ENCODE results near the gene DCAF16.

DCAF16 gene

GRCh38 chr4:17809667-17810066, 890 bp downstream of the DCAF16 start:
- no peak for TF ChIP-seq EZH2phosphoT487 (IDR thresholded peaks at IDR 0.05; ENCODE audit: borderline replicate concordance)
- no peak for TF ChIP-seq CTCF (conservative IDR thresholded peaks at IDR 0.05; ENCODE audit: low read length)
- H3K9me2 ChIP-seq (replicated peaks; ENCODE audit: low read depth, low read length): no peaks in the 10 kb centered on the region
- H3K36me3 ChIP-seq (ENCODE audit: insufficient read depth, low read length): peaks cover 13% of the 10 kb centered on the region; the same call in 1 of the 2 replicates
- peak overlapping the region; percentile 98 for H3K9ac ChIP-seq (ENCODE audit: low read depth, low read length, poor library complexity, severe bottlenecking)
- H3K27me3 ChIP-seq (ENCODE audit: insufficient read depth, low read length, poor library complexity, severe bottlenecking): no peaks in the 10 kb centered on the region
- 0 out of 2 replicates have a peak, but pooled peaks cover 3% of the 10 kb centered on the region for H3F3A ChIP-seq (ENCODE audit: low read depth)
- peaks cover 78% of the 10 kb centered on the region for H4K20me1 ChIP-seq (ENCODE audit: insufficient read depth, low read length, poor library complexity, severe bottlenecking)
- H3K79me2 ChIP-seq (ENCODE audit: insufficient read depth, low read length): peaks cover 98% of the 10 kb centered on the region
- peak overlapping the region; percentile 96 for H3K4me2 ChIP-seq (ENCODE audit: low read depth, low read length, poor library complexity, severe bottlenecking)
- peak overlapping the region; percentile 94 for H3K4me3 ChIP-seq (ENCODE audit: low read length, poor library complexity, severe bottlenecking)
- H3K4me1 ChIP-seq (ENCODE audit: insufficient read depth, low read length, poor library complexity, severe bottlenecking): peaks cover 62% of the 10 kb centered on the region
- H2AFZ ChIP-seq (ENCODE audit: low read length): no peak overlapping the region
- no peaks in the 10 kb centered on the region for H3K9me3 ChIP-seq (ENCODE audit: insufficient read depth, low read depth, low read length)

DNA sequence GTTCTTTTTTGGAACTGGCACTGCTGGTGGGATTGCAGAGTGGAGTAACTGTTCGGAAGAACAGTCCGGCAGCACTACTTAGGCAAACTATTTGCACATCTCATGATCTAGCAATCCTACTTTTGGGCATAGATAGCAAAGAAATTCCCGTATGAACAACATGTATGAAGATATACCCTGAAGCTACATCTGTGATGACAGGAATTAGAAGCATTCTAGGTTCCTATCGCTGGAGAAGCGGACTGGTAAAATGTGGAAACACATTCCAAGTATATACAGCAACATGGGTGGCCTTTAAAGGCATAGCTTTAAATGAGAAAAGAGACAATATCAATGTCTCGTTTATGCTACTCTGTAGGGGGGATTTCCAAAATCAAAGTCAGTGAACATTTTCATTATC, 3.1 kb downstream of the DCAF16 start:
- Histone ChIP-seq H3K27me3 (ENCODE audit: insufficient read depth, low read length, poor library complexity, severe bottlenecking) (no peaks in the 10 kb centered on the region), H4K20me1 (ENCODE audit: insufficient read depth, low read length, poor library complexity, severe bottlenecking) (peaks cover 66% of the 10 kb centered on the region), H3K4me2 (ENCODE audit: low read depth, low read length, poor library complexity, severe bottlenecking) (peak overlapping the region; percentile 96), H3K4me1 (ENCODE audit: insufficient read depth, low read length, poor library complexity, severe bottlenecking) (peaks cover 44% of the 10 kb centered on the region), H3K36me3 (ENCODE audit: insufficient read depth, low read length) (peaks cover 33% of the 10 kb centered on the region), H3K9ac (ENCODE audit: low read depth, low read length, poor library complexity, severe bottlenecking) (peak overlapping the region; percentile 98), H3F3A (ENCODE audit: low read depth) (0 out of 2 replicates have a peak, but pooled peaks cover 3% of the 10 kb centered on the region), H3K9me2 (replicated peaks; ENCODE audit: low read depth, low read length) (no peaks in the 10 kb centered on the region), H2AFZ (ENCODE audit: low read length) (no peak overlapping the region), H3K4me3 (ENCODE audit: low read length, poor library complexity, severe bottlenecking) (peak overlapping the region; percentile 94), H3K79me2 (ENCODE audit: insufficient read depth, low read length) (peaks cover 97% of the 10 kb centered on the region), H3K9me3 (ENCODE audit: insufficient read depth, low read depth, low read length) (no peaks in the 10 kb centered on the region)
- no peak for TF ChIP-seq EZH2phosphoT487 (IDR thresholded peaks at IDR 0.05; ENCODE audit: borderline replicate concordance)
- no peak for TF ChIP-seq CTCF (conservative IDR thresholded peaks at IDR 0.05; ENCODE audit: low read length)

DNA sequence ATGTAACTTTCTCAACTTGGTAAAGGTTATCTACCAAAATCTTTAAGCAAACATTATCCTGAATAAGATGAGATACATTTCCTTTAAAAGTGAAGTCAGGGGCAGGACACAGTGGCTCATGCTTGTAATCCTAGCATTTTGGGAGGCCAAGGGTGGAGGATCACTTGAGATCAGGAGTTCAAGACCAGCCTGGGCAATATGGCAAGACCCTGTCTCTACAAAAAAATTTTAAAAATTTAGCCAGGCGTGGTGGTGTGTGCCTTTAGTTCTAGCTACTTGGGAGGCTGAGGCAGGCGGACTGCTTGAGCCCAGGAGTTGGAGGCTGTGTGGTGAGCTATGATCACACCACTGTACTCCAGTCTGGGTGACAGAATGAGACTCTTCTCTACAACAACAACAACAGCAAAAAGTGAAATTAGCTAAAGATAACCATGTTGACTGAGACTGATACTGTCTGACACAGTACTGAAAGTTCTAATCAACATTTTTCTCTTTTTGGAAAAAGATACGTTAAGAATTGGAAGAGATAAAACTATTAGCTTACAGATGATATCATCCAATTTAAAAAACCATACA, 4.9 kb downstream of the DCAF16 start:
- no peak overlapping the region for H2AFZ ChIP-seq (ENCODE audit: low read length)
- H3K4me2 ChIP-seq (ENCODE audit: low read depth, low read length, poor library complexity, severe bottlenecking): peak overlapping the region; percentile 96
- H3K9ac ChIP-seq (ENCODE audit: low read depth, low read length, poor library complexity, severe bottlenecking): peak overlapping the region; percentile 98
- H3K9me2 ChIP-seq (replicated peaks; ENCODE audit: low read depth, low read length): no peaks in the 10 kb centered on the region
- H3K4me1 ChIP-seq (ENCODE audit: insufficient read depth, low read length, poor library complexity, severe bottlenecking): peaks cover 37% of the 10 kb centered on the region
- no peak for TF ChIP-seq EZH2phosphoT487 (IDR thresholded peaks at IDR 0.05; ENCODE audit: borderline replicate concordance)
- no peak for TF ChIP-seq CTCF (conservative IDR thresholded peaks at IDR 0.05; ENCODE audit: low read length)
- H3K27me3 ChIP-seq (ENCODE audit: insufficient read depth, low read length, poor library complexity, severe bottlenecking): no peaks in the 10 kb centered on the region
- H3F3A ChIP-seq (ENCODE audit: low read depth): 0 out of 2 replicates have a peak, but pooled peaks cover 3% of the 10 kb centered on the region
- H3K9me3 ChIP-seq (ENCODE audit: insufficient read depth, low read depth, low read length): no peaks in the 10 kb centered on the region
- H3K79me2 ChIP-seq (ENCODE audit: insufficient read depth, low read length): peaks cover 87% of the 10 kb centered on the region
- peaks cover 64% of the 10 kb centered on the region for H4K20me1 ChIP-seq (ENCODE audit: insufficient read depth, low read length, poor library complexity, severe bottlenecking)
- peaks cover 38% of the 10 kb centered on the region for H3K36me3 ChIP-seq (ENCODE audit: insufficient read depth, low read length)
- H3K4me3 ChIP-seq (ENCODE audit: low read length, poor library complexity, severe bottlenecking): peak overlapping the region; percentile 94
